H1 (cell line): ENCODE results near the gene DCLRE1B. TPM values are rescaled to one million over a fixed set of nuclear protein-coding genes. Genes with fewer than 3 reads are reported as not detected.

Experiments
- CTCF ChIA-PET: fragments of 300-600 bp; sonication (Branson Sonifier 250); formaldehyde crosslinking; loops from one replicate; lab custom pipeline; 2021; ENCODE audit not compliant: partially characterized antibody; lab: Charles Lee
- POLR2A ChIA-PET: fragments of 300-600 bp; sonication (Branson Sonifier 250); formaldehyde crosslinking; loops from one replicate; lab custom pipeline; 2021; ENCODE audit warnings: inconsistent platforms; ENCODE audit not compliant: partially characterized antibody; lab: Charles Lee
- DNase-seq, 2 experiments: peaks; one replicate each; pipeline versions ENCODE4 v3.0.0 to v3.0.0-alpha.2; 2010 to 2022; ENCODE audit warnings: low spot score in 2 of 2, low read depth in 1 of 2, mixed read lengths in 1 of 2
- FAIRE-seq: peaks from 2 replicates; lab custom pipeline; 2011; peaks lifted over from hg19 to GRCh38; lab: Jason Lieb, UNC
- H2AFZ ChIP-seq: 2 replicates; pipeline ENCODE4 v1.8.1; 2012; ENCODE audit warnings: low read length, inconsistent platforms
- H2AK5ac ChIP-seq: 2 replicates; pipeline ENCODE4 v1.6.1; 2013; ENCODE audit warnings: low read depth, low read length
- H2BK120ac ChIP-seq: replicated peaks from 2 replicates; pipeline ENCODE3; 2013; ENCODE audit warnings: low read depth, low read length, inconsistent platforms
- H2BK12ac ChIP-seq: 2 replicates; pipeline ENCODE4 v1.6.1; 2013; ENCODE audit warnings: low read depth, low read length
- H2BK15ac ChIP-seq: 2 replicates; pipeline ENCODE4 v1.6.1; 2013; ENCODE audit warnings: low read length
- H2BK20ac ChIP-seq: 2 replicates; pipeline ENCODE4 v1.6.1; 2013; ENCODE audit warnings: low read length
- H2BK5ac ChIP-seq: 2 replicates; pipeline ENCODE4 v1.6.1; 2013; ENCODE audit warnings: low read depth, low read length
- H3K14ac ChIP-seq: 2 replicates; pipeline ENCODE4 v1.6.1; 2013; ENCODE audit warnings: inconsistent platforms; ENCODE audit not compliant: insufficient read length
- H3K18ac ChIP-seq: 2 replicates; pipeline ENCODE4 v1.6.1; 2013; ENCODE audit warnings: low read length; ENCODE audit errors: extremely low read depth
- H3K23ac ChIP-seq: 2 replicates; pipeline ENCODE4 v1.6.1; 2013; ENCODE audit warnings: inconsistent platforms; ENCODE audit not compliant: insufficient read length
- H3K23me2 ChIP-seq: 2 replicates; pipeline ENCODE4 v1.6.1; 2013; ENCODE audit warnings: low read depth, low read length
- H3K27ac ChIP-seq: 2 replicates; pipeline ENCODE4 v1.6.1; 2011; ENCODE audit warnings: low read depth, low read length, inconsistent platforms
- H3K27me3 ChIP-seq, 4 experiments: replicated peaks in 1 of 4; 1 replicate in 1 of 4; 2 replicates in 3 of 4; pipeline versions ENCODE4 v1.6.1 to v1.8.1; 2011 to 2013; ENCODE audit warnings: low read length in 3 of 4, mild to moderate bottlenecking in 3 of 4, inconsistent platforms in 2 of 4, mixed read lengths in 2 of 4, moderate library complexity in 1 of 4; ENCODE audit not compliant: control insufficient read depth in 3 of 4, insufficient read depth in 3 of 4; ENCODE audit errors: extremely low read depth in 1 of 4
- H3K36me3 ChIP-seq, 4 experiments: 2 replicates each; pipeline versions ENCODE4 v1.6.1 to v1.8.1; 2011 to 2013; ENCODE audit warnings: mild to moderate bottlenecking in 4 of 4, low read length in 3 of 4, moderate library complexity in 2 of 4, control low read depth in 1 of 4, inconsistent platforms in 1 of 4; ENCODE audit not compliant: insufficient read depth in 4 of 4, control insufficient read depth in 2 of 4
- H3K4ac ChIP-seq: replicated peaks from 2 replicates; pipeline ENCODE3; 2013; ENCODE audit warnings: low read length, low read depth, mixed read lengths, inconsistent platforms; ENCODE audit not compliant: insufficient read length
- H3K4me1 ChIP-seq, 4 experiments: replicated peaks in 1 of 4; 1 replicate in 1 of 4; 2 replicates in 3 of 4; pipeline versions ENCODE4 v1.6.1 to v1.8.1; 2011 to 2013; ENCODE audit warnings: low read length in 3 of 4, inconsistent platforms in 2 of 4, mixed read lengths in 1 of 4; ENCODE audit not compliant: insufficient read depth in 4 of 4, control insufficient read depth in 3 of 4
- H3K4me2 ChIP-seq, 2 experiments: 2 replicates each; pipeline versions ENCODE4 v1.6.1 to v1.8.1; 2011 to 2013; ENCODE audit warnings: low read depth in 2 of 2, low read length in 2 of 2, control low read depth in 1 of 2, inconsistent platforms in 1 of 2, mild to moderate bottlenecking in 1 of 2; ENCODE audit not compliant: insufficient read depth in 1 of 2
- H3K4me3 ChIP-seq, 4 experiments: fragments of 200-600, 300-600 bp in 1 of 4; sonication (generic), shearing (Covaris generic), sonication (Bioruptor Twin) in 1 of 4; 2 replicates each; pipeline versions ENCODE4 v1.5.1 to v1.8.1; 2011 to 2016; ENCODE audit warnings: low read length in 4 of 4, low read depth in 3 of 4, control low read depth in 2 of 4, inconsistent platforms in 2 of 4, mild to moderate bottlenecking in 2 of 4, mixed read lengths in 1 of 4, moderate library complexity in 1 of 4; ENCODE audit not compliant: insufficient read depth in 2 of 4; ENCODE audit errors: extremely low read depth in 1 of 4
- H3K56ac ChIP-seq: replicated peaks from 2 replicates; pipeline ENCODE3; 2013; ENCODE audit warnings: low read depth, mild to moderate bottlenecking, mixed read lengths, low read length, inconsistent platforms; ENCODE audit not compliant: insufficient read length
- H3K79me1 ChIP-seq: 2 replicates; pipeline ENCODE4 v1.6.1; 2013; ENCODE audit warnings: low read depth, low read length, control low read depth
- H3K79me2 ChIP-seq, 2 experiments: 2 replicates each; pipeline versions ENCODE4 v1.6.1 to v1.8.1; 2012 to 2013; ENCODE audit warnings: low read length in 2 of 2, mild to moderate bottlenecking in 2 of 2, inconsistent platforms in 1 of 2; ENCODE audit not compliant: insufficient read depth in 2 of 2, control insufficient read depth in 1 of 2
- H3K9ac ChIP-seq, 4 experiments: replicated peaks in 1 of 4; 1 replicate in 1 of 4; 2 replicates in 3 of 4; pipeline versions ENCODE4 v1.6.1 to v1.8.1; 2011 to 2013; ENCODE audit warnings: low read depth in 3 of 4, low read length in 3 of 4, control low read depth in 2 of 4, mild to moderate bottlenecking in 2 of 4, moderate library complexity in 2 of 4, inconsistent platforms in 1 of 4; ENCODE audit errors: extremely low read depth in 1 of 4
- H3K9me3 ChIP-seq, 2 experiments: 2 replicates each; pipeline versions ENCODE4 v1.6.1 to v1.8.1; 2012 to 2013; ENCODE audit warnings: mild to moderate bottlenecking in 2 of 2, moderate library complexity in 2 of 2, control low read depth in 1 of 2, inconsistent platforms in 1 of 2, low read depth in 1 of 2, low read length in 1 of 2, mixed read lengths in 1 of 2; ENCODE audit not compliant: insufficient read depth in 2 of 2
- H4K20me1 ChIP-seq, 2 experiments: replicated peaks in 1 of 2; 2 replicates each; pipeline versions ENCODE3 to v1.8.1; 2011 to 2013; ENCODE audit warnings: inconsistent platforms in 2 of 2, low read length in 2 of 2, mild to moderate bottlenecking in 1 of 2; ENCODE audit not compliant: insufficient read depth in 2 of 2, control insufficient read depth in 1 of 2
- H4K5ac ChIP-seq: 2 replicates; pipeline ENCODE4 v1.6.1; 2013; ENCODE audit warnings: low read length, low read depth, mixed read lengths, inconsistent platforms; ENCODE audit not compliant: insufficient read length
- H4K8ac ChIP-seq: 2 replicates; pipeline ENCODE4 v1.8.0; 2013; ENCODE audit warnings: mild to moderate bottlenecking, moderate library complexity, low read length, inconsistent platforms; ENCODE audit not compliant: insufficient read depth; ENCODE audit errors: extremely low read depth
- H4K91ac ChIP-seq: replicated peaks from 2 replicates; pipeline ENCODE3; 2013; ENCODE audit warnings: low read length, mixed read lengths, inconsistent platforms; ENCODE audit not compliant: insufficient read length
- MAX ChIP-seq: IDR thresholded peaks from 2 replicates; pipeline ENCODE4 v1.6.1; 2012; ENCODE audit warnings: inconsistent platforms
- SAP30 ChIP-seq: fragments of 300-600 bp; sonication (generic); IDR thresholded peaks from 2 replicates; pipeline ENCODE4 v1.7.1; 2012; ENCODE audit warnings: low read length, moderate library complexity, mild to moderate bottlenecking, inconsistent platforms; ENCODE audit not compliant: insufficient read depth, insufficient replicate concordance
- WGBS, 2 experiments: shearing (Covaris generic) in 1 of 2; methylation state at CpG; one replicate each; pipeline versions ENCODE4 v1.1.6 to v1.1.7; 2013 to 2015; ENCODE audit warnings: low lambda C conversion rate in 2 of 2, mixed read lengths in 2 of 2, inconsistent platforms in 1 of 2, low coverage in 1 of 2, missing lambda C conversion rate in 1 of 2; ENCODE audit not compliant: insufficient replicate concordance in 2 of 2, insufficient coverage in 1 of 2, insufficient read length in 1 of 2; ENCODE audit errors: extremely low coverage in 1 of 2, missing lambda C conversion rate in 1 of 2; 5-methylcytosine and 5-hydroxymethylcytosine counted together
- polyA plus RNA-seq, 7 experiments: library from polyadenylated mRNA; depleted of rRNA in 3 of 7; stranded (reverse) in 5 of 7; unstranded in 2 of 7; fragments of >200 nt in 5 of 7; fragments of 200-250 nt in 2 of 7; gene quantifications; 1 replicate in 5 of 7; 2 replicates in 1 of 7; 4 replicates in 1 of 7; pipeline versions ENCODE4 v1.2.1 to v1.2.3, GENCODE V29; 2011 to 2013; ENCODE audit warnings: missing spikeins in 2 of 7, mixed read lengths in 2 of 7
- total RNA-seq: library from RNA; stranded (reverse); fragmentation: NEBNext Ultra II Directional; extraction: Animal tissue kit (Norgen Biotek cat#: 25700); gene quantifications from 2 replicates; pipeline ENCODE4 v1.2.1, GENCODE V29; 2021

DCLRE1B gene
- total and polyA plus RNA-seq, 2 of the 8 experiments (the other 6 are each of a cell fraction or from before 2014, with no cell fraction given), result 5.5 to 11.0 TPM

GRCh38 chr1:113924473-113924872, 19.3 kb downstream of the DCLRE1B start:
- Histone ChIP-seq H4K20me1 (no peaks in the 10 kb centered on the region), H4K5ac (no peak overlapping the region), H3K27me3 (no peaks in the 10 kb centered on the region; a peak in 1 of 7 replicates), H2BK120ac (no peak overlapping the region), H3K9me3 (no peaks in the 10 kb centered on the region), H3K79me1 (no peaks in the 10 kb centered on the region), H3K4me3 (no peak overlapping the region), H3K36me3 (no peaks in the 10 kb centered on the region), H2BK5ac (no peak overlapping the region), H3K56ac (no peak overlapping the region), H2AK5ac (no peak overlapping the region), H2BK12ac (no peak overlapping the region), H3K4me1 (peaks cover 0 to 2% (median under 1%) of the 10 kb centered on the region in 4 experiments; a peak in 1 of 7 replicates)
- CTCF ChIA-PET, result interaction anchor here (0.6 to 1.4 kb wide), 5 partner anchors 11 to 259 kb away, joined by 3 to 4 read pairs (median 3); partner anchors contain the start of gene AP4B1
- WGBS, 2 experiments, result 81% methylated on average over 2 of the region's 2 CpGs; no CpG with 5 or more reads in 1 of the 2 experiments
- DNase-seq, result no peak
- TF ChIP-seq MAX (no peak), SAP30 (no peak)
- TF ChIP-seq, all 59 proteins: peak for 0
- Histone ChIP-seq H3K23ac (no peak overlapping the region), H4K8ac (no peak overlapping the region), H3K9ac (no peak overlapping the region), H3K79me2 (no peaks in the 10 kb centered on the region), H4K91ac (no peak overlapping the region), H3K4me2 (no peak overlapping the region), H2BK20ac (no peak overlapping the region), H3K4ac (no peak overlapping the region), H3K23me2 (peaks cover 4% of the 10 kb centered on the region), H2BK15ac (no peak overlapping the region), H3K18ac (no peak overlapping the region), H2AFZ (no peak overlapping the region), H3K27ac (no peak overlapping the region), H3K14ac (no peak overlapping the region)
- POLR2A ChIA-PET, result interaction anchor here (0.7 to 0.9 kb wide), 4 partner anchors 10 to 527 kb away, joined by 3 to 5 read pairs (median 4); no protein-coding TSS in a partner anchor
- no peak for FAIRE-seq
